Stimulated activated naive B cell treated with anti-CD40 and anti-IgM and Interleukin-4, amounts not matched to agents 10 μg/mL and 1 μg/mL and 100 μg/mL, for 72 hours (primary cell): ENCODE measurements around the gene FRAS1.
A peak's percentile ranks its signal among the peaks of the same experiment; 100 is the strongest.

ENCODE experiments used
- ATAC-seq, 2 donors: fragments of 150-1000 bp; cut with Tn5 transposase; replicated peaks; 2 replicates each; pipeline ENCODE4 v1.10.0; 2021; ENCODE audit warnings: moderate library complexity in 1 of 2
- DNase-seq: peaks from one replicate; pipeline ENCODE4 v3.0.0; 2021
- H3K27ac Mint-ChIP-seq: one replicate; pipeline ENCODE4 v1.8.0; 2022; ENCODE audit warnings: mild to moderate bottlenecking, mixed read lengths
- H3K27me3 Mint-ChIP-seq, 2 donors: one replicate each; pipeline ENCODE4 v1.8.0; 2022; ENCODE audit warnings: mixed read lengths in 2 of 2
- H3K36me3 Mint-ChIP-seq, 2 donors: one replicate each; pipeline ENCODE4 v1.8.0; 2022; ENCODE audit warnings: mixed read lengths in 2 of 2, mild to moderate bottlenecking in 1 of 2
- H3K4me1 Mint-ChIP-seq, 2 donors: one replicate each; pipeline ENCODE4 v1.8.0; 2022; ENCODE audit warnings: mixed read lengths in 2 of 2, mild to moderate bottlenecking in 1 of 2
- H3K4me3 Mint-ChIP-seq, 2 donors: one replicate each; pipeline ENCODE4 v1.8.0; 2022; ENCODE audit warnings: mild to moderate bottlenecking in 2 of 2, mixed read lengths in 2 of 2, moderate library complexity in 1 of 2
- H3K9me3 Mint-ChIP-seq, 2 donors: one replicate each; pipeline ENCODE4 v1.8.0; 2022; ENCODE audit warnings: mixed read lengths in 2 of 2, mild to moderate bottlenecking in 1 of 2

Gene FRAS1

GRCh38 chr4:78560296-78560963 lies 503.3 kb downstream of the FRAS1 start:
- DNase-seq (no peak), ATAC-seq (no peak)
- H3K4me3 Mint-ChIP-seq: no peak overlapping the region
- no peaks in the 10 kb centered on the region for H3K9me3 Mint-ChIP-seq
- H3K27ac Mint-ChIP-seq: no peak overlapping the region
- H3K4me1 Mint-ChIP-seq: peaks cover 0 to 2% of the 10 kb centered on the region in 2 donors
- no peaks in the 10 kb centered on the region for H3K36me3 Mint-ChIP-seq
- H3K27me3 Mint-ChIP-seq: peaks cover 8 to 12% of the 10 kb centered on the region in 2 donors

GRCh38 chr4:78561677-78562076 lies 504.6 kb downstream of the FRAS1 start:
- Mint-ChIP-seq H3K9me3 (no peaks in the 10 kb centered on the region), H3K27me3 (peaks cover 8 to 12% of the 10 kb centered on the region in 2 donors), H3K4me3 (no peak overlapping the region), H3K4me1 (peaks cover 0 to 2% of the 10 kb centered on the region in 2 donors), H3K36me3 (no peaks in the 10 kb centered on the region), H3K27ac (no peak overlapping the region)
- no peak for ATAC-seq
- no peak for DNase-seq

- Mint-ChIP-seq H3K9me3 (no peaks in the 10 kb centered on the region), H3K4me3 (no peak overlapping the region), H3K4me1 (peaks cover 0 to 3% of the 10 kb centered on the region in 2 donors), H3K36me3 (no peaks in the 10 kb centered on the region), H3K27ac (no peak overlapping the region), H3K27me3 (peaks cover 8 to 12% of the 10 kb centered on the region in 2 donors)
- ATAC-seq (no peak), DNase-seq (no peak)
These were observed 505.6 kb downstream of the FRAS1 start for GRCh38 chr4:78562687-78563086.

GRCh38 chr4:78565971-78566372 lies 508.8 kb downstream of the FRAS1 start:
- H3K4me3 Mint-ChIP-seq: no peak overlapping the region
- ATAC-seq: no peak
- peaks cover 7 to 10% of the 10 kb centered on the region in 2 donors for H3K4me1 Mint-ChIP-seq
- no peak for DNase-seq
- H3K36me3 Mint-ChIP-seq: no peaks in the 10 kb centered on the region
- no peak overlapping the region for H3K27ac Mint-ChIP-seq
- no peaks in the 10 kb centered on the region for H3K9me3 Mint-ChIP-seq
- H3K27me3 Mint-ChIP-seq: peaks cover 8 to 12% of the 10 kb centered on the region in 2 donors

- no peak overlapping the region for H3K27ac Mint-ChIP-seq
- no peak for DNase-seq
- H3K36me3 Mint-ChIP-seq: no peaks in the 10 kb centered on the region
- H3K9me3 Mint-ChIP-seq: no peaks in the 10 kb centered on the region
- ATAC-seq: peak; percentile 61 to 70
- H3K4me3 Mint-ChIP-seq: no peak overlapping the region
- H3K4me1 Mint-ChIP-seq: peaks cover 10 to 14% of the 10 kb centered on the region in 2 donors
- peaks cover 8 to 9% of the 10 kb centered on the region in 2 donors for H3K27me3 Mint-ChIP-seq
These were observed 509.8 kb downstream of the FRAS1 start for GRCh38 chr4:78566834-78567499.

- H3K9me3 Mint-ChIP-seq: no peaks in the 10 kb centered on the region
- H3K4me3 Mint-ChIP-seq: no peak overlapping the region
These were observed 510.5 kb downstream of the FRAS1 start for GRCh38 chr4:78567500-78568060.

GRCh38 chr4:78568640-78569305 lies 511.6 kb downstream of the FRAS1 start:
- Mint-ChIP-seq H3K27ac (no peak overlapping the region), H3K9me3 (no peaks in the 10 kb centered on the region), H3K27me3 (peaks cover 0 to 8% of the 10 kb centered on the region in 2 donors), H3K36me3 (no peaks in the 10 kb centered on the region), H3K4me3 (no peak overlapping the region), H3K4me1 (peaks cover 10 to 18% of the 10 kb centered on the region in 2 donors)
- ATAC-seq: peak; percentile 72 to 79
- DNase-seq: no peak

More at GRCh38 chr4:78567500-78568060, 510.5 kb downstream of the FRAS1 start:
- Mint-ChIP-seq H3K4me1 (peaks cover 10 to 18% of the 10 kb centered on the region in 2 donors), H3K27ac (no peak overlapping the region), H3K27me3 (peaks cover 3 to 11% of the 10 kb centered on the region in 2 donors), H3K36me3 (no peaks in the 10 kb centered on the region)
- ATAC-seq (no peak), DNase-seq (no peak)

- peak; percentile 31 to 45 for ATAC-seq
- Mint-ChIP-seq H3K27ac (no peak overlapping the region), H3K36me3 (no peaks in the 10 kb centered on the region), H3K9me3 (no peaks in the 10 kb centered on the region), H3K27me3 (peaks cover 0 to 11% of the 10 kb centered on the region in 2 donors), H3K4me1 (peaks cover 8 to 18% of the 10 kb centered on the region in 2 donors), H3K4me3 (no peak overlapping the region)
- DNase-seq: no peak
These were observed 512.2 kb downstream of the FRAS1 start for GRCh38 chr4:78569306-78569821.

- no peak overlapping the region for H3K4me3 Mint-ChIP-seq
- H3K27ac Mint-ChIP-seq: peak overlapping the region; percentile 42
- H3K4me1 Mint-ChIP-seq: peaks cover 8 to 18% of the 10 kb centered on the region in 2 donors
- DNase-seq: no peak
- no peaks in the 10 kb centered on the region for H3K36me3 Mint-ChIP-seq
- H3K9me3 Mint-ChIP-seq: no peaks in the 10 kb centered on the region
- no peak for ATAC-seq
- H3K27me3 Mint-ChIP-seq: peaks cover 0 to 10% of the 10 kb centered on the region in 2 donors
These were observed 513.0 kb downstream of the FRAS1 start for GRCh38 chr4:78570117-78570516.

GRCh38 chr4:78571804-78572203 lies 514.7 kb downstream of the FRAS1 start:
- Mint-ChIP-seq H3K36me3 (no peaks in the 10 kb centered on the region), H3K4me3 (no peak overlapping the region), H3K27ac (no peak overlapping the region), H3K4me1 (peaks cover 8 to 18% of the 10 kb centered on the region in 2 donors), H3K9me3 (peaks cover 0 to 1% of the 10 kb centered on the region in 2 donors), H3K27me3 (peaks cover 0 to 8% of the 10 kb centered on the region in 2 donors)
- DNase-seq: no peak
- no peak for ATAC-seq

- ATAC-seq (no peak), DNase-seq (no peak)
- no peak overlapping the region for H3K27ac Mint-ChIP-seq
- peaks cover 0 to 1% of the 10 kb centered on the region in 2 donors for H3K9me3 Mint-ChIP-seq
- peaks cover 0 to 1% of the 10 kb centered on the region in 2 donors for H3K4me1 Mint-ChIP-seq
- peaks cover 0 to 3% of the 10 kb centered on the region in 2 donors for H3K27me3 Mint-ChIP-seq
- no peak overlapping the region for H3K4me3 Mint-ChIP-seq
- no peaks in the 10 kb centered on the region for H3K36me3 Mint-ChIP-seq
These were observed 521.7 kb downstream of the FRAS1 start for GRCh38 chr4:78578674-78579425.

GRCh38 chr4:78581618-78582017 lies 524.5 kb downstream of the FRAS1 start:
- H3K4me1 Mint-ChIP-seq: peaks cover 0 to 1% of the 10 kb centered on the region in 2 donors
- no peak for DNase-seq
- no peaks in the 10 kb centered on the region for H3K27me3 Mint-ChIP-seq
- no peak overlapping the region for H3K4me3 Mint-ChIP-seq
- H3K36me3 Mint-ChIP-seq: no peaks in the 10 kb centered on the region
- ATAC-seq: no peak
- no peaks in the 10 kb centered on the region for H3K9me3 Mint-ChIP-seq
- H3K27ac Mint-ChIP-seq: no peak overlapping the region

- ATAC-seq: no peak
- no peak overlapping the region for H3K27ac Mint-ChIP-seq
- peaks cover 12 to 16% of the 10 kb centered on the region in 2 donors for H3K4me1 Mint-ChIP-seq
- no peaks in the 10 kb centered on the region for H3K36me3 Mint-ChIP-seq
- DNase-seq: no peak
- H3K27me3 Mint-ChIP-seq: no peaks in the 10 kb centered on the region
- no peak overlapping the region for H3K4me3 Mint-ChIP-seq
- no peaks in the 10 kb centered on the region for H3K9me3 Mint-ChIP-seq
These were observed 527.9 kb downstream of the FRAS1 start for GRCh38 chr4:78584863-78585547.
